ENCODE data around the gene LILRA2. TPM values are rescaled to one million over a fixed set of nuclear protein-coding genes. Genes with fewer than 3 reads are reported as not detected.
"Not testable (repeated sequence)": the region's sequence is repeated elsewhere in the genome, so short reads cannot be mapped to it uniquely, and the experiment has no call there.

LILRA2 gene
- total RNA-seq, 2 experiments from 2014 or later = not detected

- Mint-ChIP-seq H3K27ac (no peak overlapping the region), H3K4me3 (no peak overlapping the region), H3K9me3 (ENCODE audit: low read depth) (no peaks in the 10 kb centered on the region), H3K36me3 (ENCODE audit: low read depth) (no peaks in the 10 kb centered on the region), H3K4me1 (peaks cover 5% of the 10 kb centered on the region), H3K27me3 (peaks cover 22% of the 10 kb centered on the region)
- no peak for DNase-seq
- intact Hi-C loops (cut with DNase I, micrococcal nuclease) = no loop called here
- ChIA-PET POLR2A (interaction anchor here (0.6 kb wide), 1 partner anchor 501 kb away, joined by 3 read pairs; no protein-coding TSS in a partner anchor), CTCF (no interaction called here)
- no peak for ATAC-seq
Observed at GRCh38 chr19:54551293-54551692, 22.3 kb upstream of the LILRA2 start.

- ChIA-PET CTCF (no interaction called here), POLR2A (no interaction called here)
- H3K9me3 Mint-ChIP-seq (ENCODE audit: low read depth) = no peaks in the 10 kb centered on the region
- peaks cover 5% of the 10 kb centered on the region for H3K4me1 Mint-ChIP-seq
- intact Hi-C loops (cut with DNase I, micrococcal nuclease) = no loop called here
- peaks cover 22% of the 10 kb centered on the region for H3K27me3 Mint-ChIP-seq
- no peak overlapping the region for H3K27ac Mint-ChIP-seq
- DNase-seq = no peak
- no peak for ATAC-seq
- H3K4me3 Mint-ChIP-seq = no peak overlapping the region
- H3K36me3 Mint-ChIP-seq (ENCODE audit: low read depth) = no peaks in the 10 kb centered on the region
Observed at GRCh38 chr19:54551950-54552912, 21.4 kb upstream of the LILRA2 start.

- Mint-ChIP-seq H3K27me3 (peaks cover 22% of the 10 kb centered on the region), H3K4me3 (no peak overlapping the region), H3K4me1 (peaks cover 5% of the 10 kb centered on the region), H3K36me3 (ENCODE audit: low read depth) (no peaks in the 10 kb centered on the region), H3K9me3 (ENCODE audit: low read depth) (no peaks in the 10 kb centered on the region), H3K27ac (no peak overlapping the region)
- intact Hi-C loops (cut with DNase I, micrococcal nuclease) = no loop called here
- DNase-seq = no peak
- ATAC-seq = no peak
- ChIA-PET POLR2A (no interaction called here), CTCF (interaction anchor here (1.3 kb wide), 1 partner anchor 162 kb away, joined by 3 read pairs; no protein-coding TSS in a partner anchor)
Observed at GRCh38 chr19:54552913-54553310, 20.7 kb upstream of the LILRA2 start.

GRCh38 chr19:54554006-54554405, 19.6 kb upstream of the LILRA2 start:
- POLR2A ChIA-PET = no interaction called here

GRCh38 chr19:54554896-54555295, 18.7 kb upstream of the LILRA2 start:
- intact Hi-C loops (cut with DNase I, micrococcal nuclease) = no loop called here
- H3K27me3 Mint-ChIP-seq = peaks cover 27% of the 10 kb centered on the region
- H3K9me3 Mint-ChIP-seq (ENCODE audit: low read depth) = no peaks in the 10 kb centered on the region
- no peak overlapping the region for H3K27ac Mint-ChIP-seq
- no peak for ATAC-seq
- H3K4me1 Mint-ChIP-seq = peaks cover 5% of the 10 kb centered on the region
- no peak for DNase-seq
- ChIA-PET POLR2A (no interaction called here), CTCF (interaction anchor here (0.6 to 1.1 kb wide), 2 partner anchors 202 to 988 kb away, joined by 3 to 4 read pairs; no protein-coding TSS in a partner anchor)
- no peaks in the 10 kb centered on the region for H3K36me3 Mint-ChIP-seq (ENCODE audit: low read depth)
- no peak overlapping the region for H3K4me3 Mint-ChIP-seq

More at GRCh38 chr19:54554006-54554405, 19.6 kb upstream of the LILRA2 start:
- intact Hi-C loops (cut with DNase I, micrococcal nuclease) = no loop called here
- Mint-ChIP-seq H3K27me3 (peaks cover 25% of the 10 kb centered on the region), H3K4me1 (peaks cover 5% of the 10 kb centered on the region), H3K9me3 (ENCODE audit: low read depth) (no peaks in the 10 kb centered on the region), H3K4me3 (no peak overlapping the region), H3K27ac (no peak overlapping the region), H3K36me3 (ENCODE audit: low read depth) (no peaks in the 10 kb centered on the region)
- ATAC-seq = no peak
- CTCF ChIA-PET = interaction anchor here (1.3 kb wide), 1 partner anchor 163 kb away, joined by 3 read pairs; no protein-coding TSS in a partner anchor
- no peak for DNase-seq

GRCh38 chr19:54556194-54556593, 17.4 kb upstream of the LILRA2 start:
- H3K36me3 Mint-ChIP-seq (ENCODE audit: low read depth) = no peaks in the 10 kb centered on the region
- H3K4me3 Mint-ChIP-seq = no peak overlapping the region
- ChIA-PET CTCF (interaction anchor here (1.1 kb wide), 1 partner anchor 203 kb away, joined by 4 read pairs; no protein-coding TSS in a partner anchor), POLR2A (no interaction called here)
- H3K27me3 Mint-ChIP-seq = peaks cover 27% of the 10 kb centered on the region
- peaks cover 4% of the 10 kb centered on the region for H3K4me1 Mint-ChIP-seq
- H3K9me3 Mint-ChIP-seq (ENCODE audit: low read depth) = no peaks in the 10 kb centered on the region
- H3K27ac Mint-ChIP-seq = no peak overlapping the region
- ATAC-seq (no peak), DNase-seq (no peak)
- intact Hi-C loops (cut with DNase I, micrococcal nuclease) = no loop called here

GRCh38 chr19:54558339-54558738, 15.3 kb upstream of the LILRA2 start:
- CTCF ChIA-PET = interaction anchor here (0.9 to 1.0 kb wide), 2 partner anchors 8 to 119 kb away, joined by 3 read pairs; no protein-coding TSS in a partner anchor
- H3K27me3 Mint-ChIP-seq = peaks cover 20% of the 10 kb centered on the region
- no peak overlapping the region for H3K27ac Mint-ChIP-seq
- DNase-seq (no peak), ATAC-seq (no peak)
- no peaks in the 10 kb centered on the region for H3K4me1 Mint-ChIP-seq
- intact Hi-C loops (cut with DNase I, micrococcal nuclease) = no loop called here
- H3K9me3 Mint-ChIP-seq (ENCODE audit: low read depth) = no peaks in the 10 kb centered on the region
- POLR2A ChIA-PET = no interaction called here
- H3K36me3 Mint-ChIP-seq (ENCODE audit: low read depth) = no peaks in the 10 kb centered on the region
- H3K4me3 Mint-ChIP-seq = no peak overlapping the region

- ChIA-PET POLR2A (no interaction called here), CTCF (no interaction called here)
- H3K27ac Mint-ChIP-seq = no peak overlapping the region
- H3K4me1 Mint-ChIP-seq = no peaks in the 10 kb centered on the region
- no peak for ATAC-seq
- no peaks in the 10 kb centered on the region for H3K9me3 Mint-ChIP-seq (ENCODE audit: low read depth)
- intact Hi-C loops (cut with DNase I, micrococcal nuclease) = no loop called here
- no peak overlapping the region for H3K4me3 Mint-ChIP-seq
- DNase-seq = no peak
- H3K27me3 Mint-ChIP-seq = peaks cover 14% of the 10 kb centered on the region
- H3K36me3 Mint-ChIP-seq (ENCODE audit: low read depth) = no peaks in the 10 kb centered on the region
Observed at GRCh38 chr19:54560881-54561385, 12.7 kb upstream of the LILRA2 start.

- intact Hi-C loops (cut with DNase I, micrococcal nuclease) = no loop called here
- DNase-seq (no peak), ATAC-seq (no peak)
- H3K36me3 Mint-ChIP-seq (ENCODE audit: low read depth) = no peaks in the 10 kb centered on the region
- ChIA-PET CTCF (no interaction called here), POLR2A (no interaction called here)
- H3K4me3 Mint-ChIP-seq = no peak overlapping the region
- H3K27me3 Mint-ChIP-seq = peaks cover 14% of the 10 kb centered on the region
- no peaks in the 10 kb centered on the region for H3K9me3 Mint-ChIP-seq (ENCODE audit: low read depth)
- no peak overlapping the region for H3K27ac Mint-ChIP-seq
- no peaks in the 10 kb centered on the region for H3K4me1 Mint-ChIP-seq
Observed at GRCh38 chr19:54561840-54562239, 11.8 kb upstream of the LILRA2 start.

GRCh38 chr19:54563206-54563605, 10.4 kb upstream of the LILRA2 start:
- intact Hi-C loops (cut with DNase I, micrococcal nuclease); H3K36me3 Mint-ChIP-seq (ENCODE audit: low read depth); POLR2A ChIA-PET; H3K9me3 Mint-ChIP-seq (ENCODE audit: low read depth); DNase-seq; H3K27ac Mint-ChIP-seq; CTCF ChIA-PET; H3K4me1 Mint-ChIP-seq; ATAC-seq; H3K4me3 Mint-ChIP-seq: not testable (repeated sequence)
- peaks cover 15% of the 10 kb centered on the region for H3K27me3 Mint-ChIP-seq

- Mint-ChIP-seq H3K4me1 (no peaks in the 10 kb centered on the region), H3K27ac (no peak overlapping the region), H3K4me3 (no peak overlapping the region), H3K36me3 (ENCODE audit: low read depth) (peaks cover 1% of the 10 kb centered on the region), H3K27me3 (peaks cover 31% of the 10 kb centered on the region), H3K9me3 (ENCODE audit: low read depth) (no peaks in the 10 kb centered on the region)
- ChIA-PET POLR2A (no interaction called here), CTCF (no interaction called here)
- intact Hi-C loops (cut with DNase I, micrococcal nuclease) = no loop called here
- ATAC-seq = no peak
- no peak for DNase-seq
Observed at GRCh38 chr19:54570316-54570715, 3.3 kb upstream of the LILRA2 start.

Data from activated CD4-positive, alpha-beta T cell treated with anti-CD3 and anti-CD28 coated beads for 36 hours (primary cell).